Thoracic aorta (tissue), 2 donors: Measurements from ENCODE around the gene PLCD3. TPM values are rescaled to one million over a fixed set of nuclear protein-coding genes. Genes with fewer than 3 reads are reported as not detected.

Source experiments
- ATAC-seq: fragments of 150-250 bp; one replicate; pipeline ENCODE4 v1.8.0; 2017; ENCODE audit warnings: low read depth; ENCODE audit not compliant: insufficient number of reproducible peaks, low FRiP score
- DNase-seq: peaks from one replicate; pipeline ENCODE4 v3.0.0-alpha.2; 2020; ENCODE audit warnings: low spot score
- H3K27ac ChIP-seq, 2 donors: fragments of 200-600 bp; sonication (generic); 1 replicate in 1 of 2; 2 replicates in 1 of 2; pipeline ENCODE4 v1.5.1; 2016; ENCODE audit warnings: mild to moderate bottlenecking in 2 of 2, moderate library complexity in 2 of 2
- H3K27me3 ChIP-seq: fragments of 200-600 bp; sonication (generic); replicated peaks from 2 replicates; pipeline ENCODE4 v1.6.0; 2016; ENCODE audit warnings: mild to moderate bottlenecking; ENCODE audit not compliant: insufficient read depth
- H3K36me3 ChIP-seq: fragments of 200-600 bp; sonication (generic); one replicate; pipeline ENCODE4 v1.5.1; 2016
- H3K4me1 ChIP-seq, 2 donors: fragments of 200-600 bp; sonication (generic); 1 replicate in 1 of 2; 2 replicates in 1 of 2; pipeline versions ENCODE4 v1.5.1 to v1.6.0; 2016; ENCODE audit warnings: low read depth in 2 of 2, mild to moderate bottlenecking in 1 of 2; ENCODE audit not compliant: control insufficient read depth in 1 of 2
- H3K4me3 ChIP-seq: fragments of 200-600 bp; sonication (generic); 2 replicates; pipeline ENCODE4 v1.5.1; 2016; ENCODE audit warnings: mild to moderate bottlenecking
- H3K9me3 ChIP-seq: fragments of 200-600 bp; sonication (generic); 2 replicates; pipeline ENCODE4 v1.5.1; 2016
- total RNA-seq, 2 donors: library from RNA; depleted of rRNA; stranded (reverse); fragments of >200 nt; gene quantifications; one replicate each; pipeline versions ENCODE4 v1.1.0 to v1.2.3, GENCODE V29; 2016
- TF ChIP-seq, protein P1 (sequence below): fragments of 200-600 bp; sonication (generic); IDR thresholded peaks from one replicate; pipeline ENCODE4 v1.5.1; 2019; ENCODE audit warnings: antibody characterized with exemption

PLCD3 gene
- total RNA-seq, 2 donors from 2014 or later: 79.3 to 116 TPM

DNA sequence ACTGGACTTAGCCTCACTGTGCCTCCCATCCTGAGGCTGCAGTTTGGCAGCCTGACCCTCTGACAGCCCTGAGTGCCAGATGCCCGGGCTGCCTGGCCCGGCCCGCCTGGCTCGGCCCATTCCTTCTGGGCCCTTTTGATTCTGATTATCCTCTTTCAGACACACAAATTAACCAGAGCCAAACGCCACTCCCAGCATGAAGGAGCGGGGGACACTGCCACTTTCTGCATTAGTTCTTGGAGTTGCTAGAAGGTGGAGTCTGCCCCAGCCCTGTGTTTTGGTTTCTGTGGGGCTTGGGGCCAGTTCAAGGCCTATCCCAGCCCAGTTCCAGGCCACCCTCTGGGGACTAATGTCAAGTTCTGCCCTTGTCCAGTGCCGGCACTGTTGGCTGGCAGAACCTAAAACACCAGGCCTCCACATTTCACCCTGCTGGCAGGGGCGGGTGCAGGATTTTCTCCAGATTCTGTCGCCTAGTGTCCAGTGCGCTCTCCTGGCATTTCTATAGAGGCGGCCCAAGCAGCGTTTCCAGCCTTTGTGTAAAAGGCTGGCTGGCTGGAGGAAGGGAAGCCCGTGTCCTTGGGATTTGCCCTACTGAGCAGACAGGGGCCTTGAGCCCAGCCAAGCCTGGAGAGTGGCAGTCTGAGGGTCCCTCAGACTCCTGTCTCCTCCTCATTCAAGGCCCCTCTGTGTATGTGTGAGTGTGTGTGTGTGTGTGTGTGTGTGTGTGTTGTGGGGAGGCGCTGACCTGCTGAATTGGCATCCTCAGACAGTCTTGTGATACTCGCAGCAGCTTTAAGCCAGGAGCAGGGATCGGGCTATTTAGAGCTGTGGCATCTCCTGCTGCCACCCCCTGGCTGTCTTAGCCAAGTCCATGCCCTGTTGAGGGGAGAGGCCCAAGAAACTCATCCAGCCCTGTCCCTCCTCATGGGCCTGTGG is 21.4 kb downstream of the PLCD3 start:
- DNase-seq: no peak
- Histone ChIP-seq H3K4me1 (peaks cover 34 to 70% of the 10 kb centered on the region in 2 donors), H3K27me3 (no peaks in the 10 kb centered on the region), H3K9me3 (no peaks in the 10 kb centered on the region), H3K36me3 (peaks cover 52% of the 10 kb centered on the region), H3K27ac (peak overlapping the region; percentile 37 to 82), H3K4me3 (peak overlapping the region; percentile 1)
- TF ChIP-seq, protein P1, sequence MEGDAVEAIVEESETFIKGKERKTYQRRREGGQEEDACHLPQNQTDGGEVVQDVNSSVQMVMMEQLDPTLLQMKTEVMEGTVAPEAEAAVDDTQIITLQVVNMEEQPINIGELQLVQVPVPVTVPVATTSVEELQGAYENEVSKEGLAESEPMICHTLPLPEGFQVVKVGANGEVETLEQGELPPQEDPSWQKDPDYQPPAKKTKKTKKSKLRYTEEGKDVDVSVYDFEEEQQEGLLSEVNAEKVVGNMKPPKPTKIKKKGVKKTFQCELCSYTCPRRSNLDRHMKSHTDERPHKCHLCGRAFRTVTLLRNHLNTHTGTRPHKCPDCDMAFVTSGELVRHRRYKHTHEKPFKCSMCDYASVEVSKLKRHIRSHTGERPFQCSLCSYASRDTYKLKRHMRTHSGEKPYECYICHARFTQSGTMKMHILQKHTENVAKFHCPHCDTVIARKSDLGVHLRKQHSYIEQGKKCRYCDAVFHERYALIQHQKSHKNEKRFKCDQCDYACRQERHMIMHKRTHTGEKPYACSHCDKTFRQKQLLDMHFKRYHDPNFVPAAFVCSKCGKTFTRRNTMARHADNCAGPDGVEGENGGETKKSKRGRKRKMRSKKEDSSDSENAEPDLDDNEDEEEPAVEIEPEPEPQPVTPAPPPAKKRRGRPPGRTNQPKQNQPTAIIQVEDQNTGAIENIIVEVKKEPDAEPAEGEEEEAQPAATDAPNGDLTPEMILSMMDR: no peak
- no peak for ATAC-seq

DNA sequence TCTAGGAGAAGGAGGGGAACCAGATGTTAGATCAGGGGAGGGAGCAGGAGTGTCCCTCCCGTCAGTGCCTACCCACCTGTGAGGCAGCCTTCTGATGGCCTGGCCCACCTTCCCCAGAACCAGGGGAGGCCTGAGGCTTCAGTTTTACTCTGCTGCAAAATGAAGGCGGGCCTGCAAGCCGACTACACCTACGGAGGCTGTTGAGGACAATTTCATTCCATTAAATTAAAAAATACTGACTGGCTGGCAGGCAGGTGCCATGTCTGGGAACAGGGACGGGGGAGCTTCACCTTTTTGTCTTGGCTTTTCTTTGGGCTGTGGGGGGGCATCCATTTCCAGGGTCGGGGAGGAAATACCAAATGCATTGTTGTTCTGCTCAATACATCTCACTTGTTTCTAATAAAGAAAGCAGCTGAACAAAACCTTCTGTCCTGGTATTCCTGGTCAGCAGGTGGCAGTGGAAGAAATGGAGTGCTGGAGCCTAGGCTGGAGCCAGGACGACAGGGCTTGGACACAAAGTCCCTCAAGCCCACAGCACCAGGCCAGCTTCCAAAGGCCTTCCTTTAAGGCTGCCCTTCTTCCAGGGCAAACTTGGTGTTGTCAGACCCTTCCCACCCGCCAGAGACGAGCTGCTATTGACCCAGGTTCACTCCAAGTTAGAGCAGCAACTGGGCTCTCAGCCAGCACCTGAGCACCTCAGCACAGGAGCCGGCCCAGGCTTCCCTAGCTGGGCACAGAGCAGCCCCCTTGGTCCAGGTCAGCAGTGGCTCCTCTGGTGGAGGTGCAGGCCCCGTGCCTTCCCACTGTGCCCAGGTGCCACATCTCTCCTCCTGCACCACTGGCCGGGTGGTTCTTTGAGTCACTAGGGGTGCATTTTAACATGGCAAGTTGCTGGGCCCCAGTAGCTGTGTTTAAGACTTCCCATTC is 23.5 kb downstream of the PLCD3 start:
- DNase-seq (no peak), ATAC-seq (no peak)
- TF ChIP-seq, protein P1: no peak
- Histone ChIP-seq H3K27ac (peak overlapping the region; percentile 58 to 82), H3K4me1 (peaks cover 34 to 71% of the 10 kb centered on the region in 2 donors), H3K9me3 (no peaks in the 10 kb centered on the region), H3K27me3 (no peaks in the 10 kb centered on the region), H3K4me3 (no peak overlapping the region), H3K36me3 (peaks cover 53% of the 10 kb centered on the region)

DNA sequence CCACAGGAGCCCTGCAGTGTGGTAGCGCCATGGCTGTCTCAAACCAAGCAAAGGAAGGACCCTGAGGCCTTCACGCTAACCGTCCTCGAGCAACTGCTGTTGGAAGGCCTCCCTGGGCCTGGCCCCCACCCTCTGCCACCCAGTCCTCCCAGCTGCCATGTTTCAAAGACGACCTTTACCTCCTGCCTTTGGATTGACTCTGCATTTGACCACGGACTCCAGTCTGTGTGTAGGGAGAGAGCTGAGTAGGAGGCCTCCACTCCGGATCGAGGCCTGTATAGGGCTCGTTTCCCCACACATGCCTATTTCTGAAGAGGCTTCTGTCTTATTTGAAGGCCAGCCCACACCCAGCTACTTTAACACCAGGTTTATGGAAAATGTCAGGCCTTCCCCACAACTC is 24.3 kb downstream of the PLCD3 start:
- peaks cover 53% of the 10 kb centered on the region for H3K36me3 ChIP-seq
- no peak overlapping the region for H3K4me3 ChIP-seq
- H3K27ac ChIP-seq: peak overlapping the region; percentile 31 to 40
- H3K9me3 ChIP-seq: no peaks in the 10 kb centered on the region
- no peaks in the 10 kb centered on the region for H3K27me3 ChIP-seq
- H3K4me1 ChIP-seq: peaks cover 37 to 77% of the 10 kb centered on the region in 2 donors
- ATAC-seq (no peak), DNase-seq (no peak)
- TF ChIP-seq, protein P1: no peak

DNA sequence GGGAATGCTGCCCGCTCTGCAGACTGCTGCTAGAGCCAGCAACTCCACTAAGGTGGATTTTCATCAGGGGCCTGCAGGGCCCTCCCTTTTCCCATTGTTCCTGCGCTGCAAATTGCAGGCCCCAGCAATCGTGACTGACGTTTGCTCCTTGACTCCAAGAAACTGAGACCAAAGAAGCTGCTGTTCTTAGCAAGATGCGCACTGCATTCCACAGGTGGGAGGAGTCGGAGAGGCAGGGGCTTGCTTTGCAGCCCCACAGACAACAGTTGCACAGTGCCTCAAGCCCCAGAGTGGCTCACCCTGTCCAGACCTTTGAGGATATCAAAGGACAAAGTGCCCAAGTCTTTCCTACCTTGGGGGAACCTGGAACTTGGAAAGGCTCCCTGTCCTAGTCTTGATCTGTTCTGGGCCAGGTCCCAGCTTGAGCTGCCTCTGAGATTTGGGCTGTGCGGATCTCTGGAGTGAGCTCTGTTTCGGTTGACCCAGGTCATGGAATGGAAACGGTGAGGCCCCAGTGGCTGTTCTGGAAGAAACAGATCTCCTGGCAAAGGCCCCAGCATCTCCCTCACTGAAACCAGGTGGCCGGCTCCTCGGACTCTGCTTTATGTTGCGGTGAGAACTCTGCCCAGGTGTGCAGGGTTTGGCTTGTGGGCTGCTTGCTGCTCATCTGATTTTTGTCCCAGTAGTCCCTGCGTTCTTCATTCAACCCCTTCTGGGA is 24.9 kb downstream of the PLCD3 start:
- ATAC-seq (no peak), DNase-seq (no peak)
- TF ChIP-seq, protein P1: no peak
- H3K36me3 ChIP-seq: peaks cover 50% of the 10 kb centered on the region
- no peaks in the 10 kb centered on the region for H3K27me3 ChIP-seq
- H3K4me3 ChIP-seq: no peak overlapping the region
- peaks cover 40 to 76% of the 10 kb centered on the region in 2 donors for H3K4me1 ChIP-seq
- H3K27ac ChIP-seq: peak overlapping the region; percentile 34 to 40
- H3K9me3 ChIP-seq: no peaks in the 10 kb centered on the region
